HL-60 (cell line): ENCODE measurements around the gene CELF2.

Experiments used
- POLR2AphosphoS5 ChIP-seq: IDR thresholded peaks from 2 replicates; pipeline ENCODE4 v1.6.1; 2012; ENCODE audit warnings: low read depth
- REST ChIP-seq: IDR thresholded peaks from 2 replicates; pipeline ENCODE4 v1.6.1; 2012; ENCODE audit warnings: low read depth; ENCODE audit not compliant: insufficient replicate concordance

- TF ChIP-seq REST (no peak), POLR2AphosphoS5 (0 out of 2 replicates have a peak, but pooled peaks have one; percentile 4)
These were observed 311.5 kb downstream of the CELF2 start for GRCh38 chr10:11329062-11329673.
